ENCODE results near the gene RAB6A. TPM values are rescaled to one million over a fixed set of nuclear protein-coding genes. Genes with fewer than 3 reads are reported as not detected.

The RAB6A gene
- total RNA-seq (100 to 1,000 TPM; 104 to 125 TPM), polyA plus RNA-seq (ENCODE audit: insufficient read depth, low read depth, low replicate concordance) (71.2 TPM)
- long read RNA-seq, donor 1, transcript RAB6A-201 (8 exons, 3,389 nt) = major isoform, 20 of 52 reads
- long read RNA-seq, donor 1, transcript RAB6A-202 (8 exons, 3,085 nt) = minor isoform, 5 of 52 reads
- long read RNA-seq, donor 1, partial matches to known transcripts = 24 of 52 reads
- long read RNA-seq, donor 1, other reads (novel, unspliced or antisense) = 0 of 52 reads
- long read RNA-seq, donor 2, transcript RAB6A-201 (8 exons, 3,389 nt) = major isoform, 20 of 41 reads
- long read RNA-seq, donor 2, transcript RAB6A-202 (8 exons, 3,085 nt) = minor isoform, 16 of 41 reads
- long read RNA-seq, donor 2, partial matches to known transcripts = 5 of 41 reads
- long read RNA-seq, donor 2, other reads (novel, unspliced or antisense) = 0 of 41 reads

- Histone ChIP-seq H3K27me3 (no peaks in the 10 kb centered on the region), H3K9me3 (no peaks in the 10 kb centered on the region), H3K4me3 (peak within 1 kb of the TSS; percentile 82 to 100), H3K36me3 (ENCODE audit: low read depth, missing control alignments) (no peaks in the 10 kb centered on the region), H3K4me1 (peaks cover 16% of the 10 kb centered on the region), H3K27ac (peak within 1 kb of the TSS; percentile 98 to 99)
- 0% methylated on average over 12 to 51 of the region's 74 CpGs for WGBS, 2 donors
- peak; percentile 100 for DNase-seq
- TF ChIP-seq CTCF (IDR thresholded peaks at IDR 0.05) (peak; percentile 11 to 65 (median 58)), POLR2A (IDR thresholded peaks at IDR 0.05) (peak; percentile 23)
- intact Hi-C loops (cut with DNase I; ENCODE audit: low total_unique reads) = no loop called here
These were observed at the start of gene RAB6A for GRCh38 chr11:73760679-73761402. RAB6A (minus strand) TSS chr11:73761074; CDS start chr11:73760635, 439 bp downstream.

GRCh38 chr11:73810637-73811036 lies 49.8 kb upstream of the RAB6A start:
- H3K36me3 ChIP-seq (ENCODE audit: low read depth, missing control alignments) = no peaks in the 10 kb centered on the region
- H3K9me3 ChIP-seq = no peaks in the 10 kb centered on the region
- TF ChIP-seq POLR2A (IDR thresholded peaks at IDR 0.05) (no peak), CTCF (IDR thresholded peaks at IDR 0.05) (no peak)
- no peak for DNase-seq
- no peak overlapping the region for H3K27ac ChIP-seq
- H3K4me1 ChIP-seq = no peaks in the 10 kb centered on the region
- no peaks in the 10 kb centered on the region for H3K27me3 ChIP-seq
- intact Hi-C loops (cut with DNase I; ENCODE audit: low total_unique reads) = no loop called here
- no peak overlapping the region for H3K4me3 ChIP-seq
- 52 to 65% methylated on average over 1 of the region's 1 CpG for WGBS, 2 donors

- DNase-seq = no peak
- 86 to 88% methylated on average over 1 of the region's 1 CpG for WGBS, 2 donors
- H3K27ac ChIP-seq = no peak overlapping the region
- TF ChIP-seq CTCF (IDR thresholded peaks at IDR 0.05) = no peak
- no peak for TF ChIP-seq POLR2A (IDR thresholded peaks at IDR 0.05)
- no peak overlapping the region for H3K4me3 ChIP-seq
- no peaks in the 10 kb centered on the region for H3K9me3 ChIP-seq
- H3K27me3 ChIP-seq = no peaks in the 10 kb centered on the region
- no peaks in the 10 kb centered on the region for H3K4me1 ChIP-seq
- intact Hi-C loops (cut with DNase I; ENCODE audit: low total_unique reads) = no loop called here
- no peaks in the 10 kb centered on the region for H3K36me3 ChIP-seq (ENCODE audit: low read depth, missing control alignments)
These were observed 47.2 kb upstream of the RAB6A start for GRCh38 chr11:73808052-73808451.

GRCh38 chr11:73804712-73805111 lies 43.8 kb upstream of the RAB6A start:
- H3K4me3 ChIP-seq = no peak overlapping the region
- H3K27ac ChIP-seq = no peak overlapping the region
- no peaks in the 10 kb centered on the region for H3K4me1 ChIP-seq
- DNase-seq = no peak
- no peaks in the 10 kb centered on the region for H3K27me3 ChIP-seq
- TF ChIP-seq CTCF (IDR thresholded peaks at IDR 0.05) (no peak), POLR2A (IDR thresholded peaks at IDR 0.05) (no peak)
- no peaks in the 10 kb centered on the region for H3K9me3 ChIP-seq
- H3K36me3 ChIP-seq (ENCODE audit: low read depth, missing control alignments) = no peaks in the 10 kb centered on the region
- intact Hi-C loops (cut with DNase I; ENCODE audit: low total_unique reads) = no loop called here
